Right lung (tissue), 5 donors: ENCODE data around the gene NXN. TPM values are rescaled to one million over a fixed set of nuclear protein-coding genes. Genes with fewer than 3 reads are reported as not detected.
"Not testable (repeated sequence)": the region's sequence is repeated elsewhere in the genome, so short reads cannot be mapped to it uniquely, and the experiment has no call there.

Experiments
- DNase-seq, 2 donors: peaks; one replicate each; pipeline ENCODE4 v3.0.0-alpha.2; 2013
- polyA plus RNA-seq, 5 donors: library from polyadenylated mRNA; unstranded; fragments of 120-200 nt; gene quantifications; one replicate each; pipeline versions ENCODE4 v1.2.1 to v1.2.3, GENCODE V29; 2013; ENCODE audit warnings: inconsistent platforms in 1 of 5, low replicate concordance in 1 of 5; ENCODE audit not compliant: insufficient read length in 5 of 5, insufficient read depth in 1 of 5

Gene NXN
- polyA plus RNA-seq, 5 donors = 42.3 to 63.5 (median 59.9) TPM

- no peak for DNase-seq
Observed at GRCh38 chr17:778096-778495, 201.5 kb downstream of the NXN start.

DNA sequence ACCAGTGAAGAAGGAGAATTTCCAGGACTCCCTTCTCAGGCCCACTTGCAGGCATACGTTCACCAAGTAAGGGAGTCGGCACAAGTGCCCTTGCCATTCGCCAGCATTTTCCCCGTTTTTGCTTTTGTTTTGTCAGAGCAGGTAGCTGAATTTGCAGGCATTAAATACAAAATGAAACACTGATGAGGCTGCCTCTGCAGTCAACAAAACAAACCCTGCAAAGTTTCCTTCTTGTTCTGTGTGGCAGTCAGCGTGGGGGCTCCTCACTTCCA is 205.3 kb downstream of the NXN start:
- no peak for DNase-seq

GRCh38 chr17:773467-774312 is 205.9 kb downstream of the NXN start:
- DNase-seq = no peak

GRCh38 chr17:773016-773415 is 206.6 kb downstream of the NXN start:
- no peak for DNase-seq

- DNase-seq = no peak
Observed at GRCh38 chr17:767076-767475, 212.5 kb downstream of the NXN start.

GRCh38 chr17:760371-760770 is 219.2 kb downstream of the NXN start:
- DNase-seq = no peak

GRCh38 chr17:759964-760363 is 219.6 kb downstream of the NXN start:
- DNase-seq = no peak

GRCh38 chr17:756010-756567 is 223.5 kb downstream of the NXN start:
- DNase-seq = not testable (repeated sequence)

DNA sequence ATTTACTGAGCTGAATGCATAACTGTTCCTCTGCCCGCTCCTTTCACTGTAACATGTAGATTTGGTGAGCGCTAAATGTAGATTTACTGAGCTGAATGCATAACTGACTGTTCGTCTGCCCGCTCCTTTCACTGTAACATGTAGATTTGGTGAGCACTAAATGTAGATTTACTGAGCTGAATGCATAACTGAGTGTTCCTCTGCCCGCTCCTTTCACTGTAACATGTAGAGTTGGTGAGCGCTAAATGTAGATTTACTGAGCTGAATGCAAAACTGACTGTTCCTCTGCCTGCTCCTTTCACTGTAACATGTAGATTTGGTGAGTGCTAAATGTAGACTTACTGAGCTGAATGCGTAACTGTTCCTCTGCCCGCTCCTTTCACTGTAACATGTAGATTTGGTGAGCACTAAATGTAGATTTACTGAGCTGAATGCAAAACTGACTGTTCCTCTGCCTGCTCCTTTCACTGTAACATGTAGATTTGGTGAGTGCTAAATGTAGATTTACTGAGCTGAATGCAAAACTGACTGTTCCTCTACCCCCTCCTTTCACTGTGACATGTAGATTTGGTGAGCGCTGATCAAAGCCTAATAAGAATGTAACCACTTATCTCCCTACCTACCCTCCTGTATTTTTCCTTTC is 224.1 kb downstream of the NXN start:
- DNase-seq = not testable (repeated sequence)

GRCh38 chr17:753418-753817 is 226.2 kb downstream of the NXN start:
- no peak for DNase-seq

GRCh38 chr17:752620-753219 is 226.9 kb downstream of the NXN start:
- peak; percentile 76 to 79 for DNase-seq

- peak; percentile 92 to 94 for DNase-seq
Observed at GRCh38 chr17:752002-752619, 227.5 kb downstream of the NXN start, which contains the start of gene GEMIN4. Gene GEMIN4, minus strand, starts transcription at chr17:752264. Its CDS starts 122 bp downstream, at chr17:752142.

GRCh38 chr17:751269-752001 is 228.1 kb downstream of the NXN start:
- no peak for DNase-seq

GRCh38 chr17:750431-751037 is 229.0 kb downstream of the NXN start:
- no peak for DNase-seq

GRCh38 chr17:749359-749758 is 230.2 kb downstream of the NXN start:
- DNase-seq = not testable (repeated sequence)

Other genes with a start within 250 kb of the NXN start
- gene TLCD3A, start 247.2 kb downstream of the NXN start, polyA plus RNA-seq = 10 to 100 TPM; 28.4 to 42.5 (median 33.0) TPM
- gene GEMIN4, start 227.5 kb downstream of the NXN start, polyA plus RNA-seq = 10 to 100 TPM; 26.1 to 34.0 (median 29.6) TPM
- 10 to 100 TPM; 87.0 to 96.9 (median 89.0) TPM for gene GLOD4, start 197.5 kb downstream of the NXN start, polyA plus RNA-seq
- gene MRM3, start 197.4 kb downstream of the NXN start, polyA plus RNA-seq = 10 to 100 TPM; 12.8 to 17.5 (median 16.6) TPM
- gene TIMM22, start 17.4 kb upstream of the NXN start, polyA plus RNA-seq = 10 to 100 TPM; 14.4 to 16.8 (median 15.0) TPM
- gene ABR, start 200.2 kb upstream of the NXN start, polyA plus RNA-seq = 10 to 100 TPM; 53.2 to 84.6 (median 61.3) TPM